GM18498 (cell line): ENCODE measurements around the gene ADTRP.
"Not testable (repeated sequence)": the region's sequence is repeated elsewhere in the genome, so short reads cannot be mapped to it uniquely, and the experiment has no call there.

Experiments
- ATAC-seq: cut with Tn5 transposase; IDR thresholded peaks from one replicate; pipeline ENCODE4 v1.9.1; 2021; ENCODE audit warnings: mild to moderate bottlenecking, moderate library complexity; ENCODE audit not compliant: unreplicated experiment

ADTRP gene

DNA sequence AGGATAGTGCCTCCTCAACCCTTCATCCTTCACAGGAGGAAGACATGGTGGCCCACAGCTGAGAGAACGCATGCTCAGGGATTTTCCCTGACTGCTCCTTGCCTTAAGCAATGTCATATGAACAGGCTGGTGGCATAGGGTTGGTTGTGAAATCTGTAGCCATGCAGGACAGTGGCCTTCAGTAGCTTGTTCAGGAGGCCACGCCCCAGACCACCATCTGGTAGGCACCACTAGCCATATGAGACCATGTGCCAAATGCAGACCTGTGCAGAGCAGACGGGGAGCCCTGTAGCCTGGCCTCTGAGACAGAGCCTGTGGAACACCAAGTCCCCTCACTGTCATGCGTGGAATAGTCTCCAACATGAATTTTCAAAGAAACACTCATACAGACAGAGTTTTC lies 76.5 kb downstream of the ADTRP start:
- no peak for ATAC-seq

DNA sequence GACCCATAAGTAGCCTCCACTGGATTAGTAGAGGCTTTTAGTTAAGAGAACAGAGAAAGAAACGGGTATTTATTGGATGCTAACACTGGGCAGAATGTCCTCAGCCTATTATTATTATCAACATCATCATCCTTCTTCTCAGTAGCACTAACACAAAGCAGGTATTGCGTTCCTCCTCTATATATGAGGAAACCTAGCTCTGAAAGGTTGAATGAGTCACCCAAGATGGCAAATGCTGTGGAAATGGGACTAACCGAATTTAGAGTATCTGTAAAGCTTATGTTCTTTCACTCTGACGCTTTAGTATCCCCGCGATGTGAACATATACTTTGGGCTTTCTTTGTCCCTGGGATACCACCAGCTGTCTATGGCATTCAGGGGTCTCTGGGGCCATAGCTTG lies 77.0 kb downstream of the ADTRP start:
- no peak for ATAC-seq

DNA sequence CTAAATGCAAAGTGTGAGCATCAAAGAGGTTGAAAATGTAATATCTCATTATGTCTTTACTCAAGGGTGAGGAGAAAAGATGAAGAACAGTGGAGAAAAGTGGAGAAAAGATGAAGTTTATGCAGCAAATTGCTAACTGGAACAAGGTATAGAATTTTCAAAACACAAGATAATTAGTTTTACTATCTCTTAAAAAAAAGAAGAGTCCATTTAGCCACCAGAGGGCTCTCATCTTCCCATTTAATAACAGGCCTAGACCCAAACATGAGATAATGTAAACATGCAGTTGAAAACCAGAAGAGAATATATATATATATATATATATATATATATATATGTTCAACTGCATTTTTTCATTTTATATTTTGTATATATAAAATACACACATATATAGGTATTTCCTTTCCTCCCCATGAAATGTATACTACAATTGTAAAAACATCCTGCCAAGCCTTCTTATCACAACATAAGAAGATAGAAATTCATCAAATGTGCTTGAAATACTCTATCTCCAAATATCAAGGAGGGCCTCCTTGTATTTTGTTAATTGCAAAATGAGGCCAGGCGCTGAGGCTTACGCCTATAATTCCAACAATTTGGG lies 78.4 kb downstream of the ADTRP start:
- ATAC-seq, result no peak

DNA sequence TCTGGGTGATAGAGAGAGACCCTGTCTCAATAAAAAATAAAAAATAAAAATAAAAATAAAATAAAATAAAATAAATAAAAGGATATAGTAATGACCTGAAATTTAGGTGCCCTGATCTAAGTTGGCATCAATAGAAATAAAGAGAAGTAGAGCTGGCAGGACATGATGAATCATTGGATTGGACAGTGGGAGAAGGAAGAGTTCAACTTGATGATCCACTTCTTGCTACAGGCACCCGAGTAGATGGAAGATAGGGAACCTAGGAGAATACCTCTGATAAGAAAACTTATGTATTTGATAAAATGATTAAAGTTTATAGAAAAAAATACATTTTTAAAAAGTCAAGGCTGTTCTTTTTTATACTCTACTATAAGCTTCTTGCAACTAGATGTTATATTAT lies 79.0 kb downstream of the ADTRP start:
- ATAC-seq, result no peak

DNA sequence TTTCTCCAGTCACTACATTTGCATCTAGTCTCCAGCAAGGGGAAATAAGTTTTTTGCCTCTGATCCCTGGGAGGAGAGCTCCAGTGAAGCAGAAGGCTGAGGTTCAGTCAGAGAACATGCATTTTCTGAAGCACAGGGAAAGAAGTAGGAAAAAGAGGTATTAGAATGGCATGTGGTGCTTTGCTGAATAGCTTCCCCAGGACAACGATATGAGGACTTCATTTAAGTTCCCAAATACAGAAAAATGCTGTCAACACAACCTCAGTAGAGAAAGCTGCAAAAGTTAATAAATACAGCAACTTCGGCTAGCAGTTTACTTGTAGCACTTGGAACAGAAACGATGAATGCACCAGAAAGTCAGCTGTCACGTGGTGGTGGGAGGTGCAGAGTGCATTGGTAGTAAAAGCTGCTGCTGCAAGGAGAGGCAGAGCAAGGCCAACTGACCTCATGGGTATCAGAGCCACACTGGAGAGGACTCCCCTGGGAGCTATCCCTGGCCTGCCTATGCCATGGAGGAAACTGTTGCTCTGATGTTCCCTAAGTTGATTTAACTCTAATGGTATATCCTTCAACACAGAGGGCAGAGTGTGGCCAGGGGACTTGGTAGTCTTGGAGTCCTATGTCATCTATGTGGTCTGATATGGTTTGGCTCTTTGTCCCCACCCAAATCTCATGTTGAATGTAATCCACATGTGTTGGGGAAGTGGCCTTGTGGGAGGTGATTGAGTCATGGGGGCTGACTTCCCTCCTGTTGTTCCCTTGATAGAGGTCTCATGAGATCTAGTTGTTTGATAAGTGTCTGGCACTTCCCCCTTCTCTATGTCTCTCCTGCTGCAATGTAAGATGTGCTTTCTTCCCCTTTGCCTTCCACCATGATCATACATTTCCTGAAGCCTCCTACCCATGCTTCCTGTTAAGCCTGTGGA lies 85.9 kb downstream of the ADTRP start:
- ATAC-seq, result no peak

DNA sequence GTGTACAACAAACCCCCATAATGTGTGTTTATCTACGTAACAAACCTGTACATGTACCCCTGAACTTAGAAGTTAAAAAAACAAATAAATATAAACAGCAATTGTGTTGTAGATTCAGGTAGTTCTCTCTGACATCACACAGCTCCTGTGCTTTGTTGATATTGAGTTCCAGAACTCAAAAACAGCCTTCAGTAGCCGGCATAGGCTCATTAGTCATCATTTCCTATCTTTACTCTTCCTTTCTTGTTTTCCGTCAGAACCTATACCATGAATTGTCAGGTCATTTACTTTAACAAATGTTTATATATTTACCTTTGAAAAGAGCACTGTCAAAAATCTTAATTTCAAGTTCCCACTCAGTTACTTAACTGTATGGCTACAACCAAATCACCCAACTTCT lies 88.8 kb downstream of the ADTRP start:
- ATAC-seq, result no peak

DNA sequence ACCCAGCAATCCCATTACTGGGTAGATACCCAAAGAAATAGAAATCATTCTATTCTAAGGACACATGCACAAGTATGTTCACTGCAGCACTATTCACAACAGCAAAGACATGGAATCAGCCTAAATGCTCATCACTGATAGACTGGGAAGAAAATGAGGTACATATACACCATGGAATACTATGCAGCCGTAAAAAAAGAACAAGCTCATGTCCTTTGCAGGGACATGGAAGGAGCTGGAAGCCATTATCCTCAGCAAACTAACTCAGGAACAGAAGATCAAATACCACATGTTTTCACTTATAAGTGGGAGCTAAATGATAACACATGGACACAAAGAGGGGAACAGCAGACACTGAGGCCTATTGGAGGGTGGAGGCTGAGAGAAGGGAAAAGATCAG lies 89.2 kb downstream of the ADTRP start:
- ATAC-seq, result not testable (repeated sequence)

DNA sequence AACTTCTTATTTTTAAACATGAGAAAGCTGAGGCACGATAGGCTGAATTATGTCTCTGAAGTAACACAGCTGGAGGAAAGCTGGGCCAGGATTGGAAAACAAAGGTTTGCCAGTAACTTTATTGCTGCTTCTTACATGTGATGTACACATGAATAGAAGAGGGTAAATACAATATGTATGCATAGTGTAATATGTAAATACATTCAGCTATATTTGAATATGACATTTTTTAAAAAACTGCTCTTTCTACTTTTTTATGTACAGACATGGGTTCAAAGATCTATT lies 90.2 kb downstream of the ADTRP start:
- no peak for ATAC-seq

DNA sequence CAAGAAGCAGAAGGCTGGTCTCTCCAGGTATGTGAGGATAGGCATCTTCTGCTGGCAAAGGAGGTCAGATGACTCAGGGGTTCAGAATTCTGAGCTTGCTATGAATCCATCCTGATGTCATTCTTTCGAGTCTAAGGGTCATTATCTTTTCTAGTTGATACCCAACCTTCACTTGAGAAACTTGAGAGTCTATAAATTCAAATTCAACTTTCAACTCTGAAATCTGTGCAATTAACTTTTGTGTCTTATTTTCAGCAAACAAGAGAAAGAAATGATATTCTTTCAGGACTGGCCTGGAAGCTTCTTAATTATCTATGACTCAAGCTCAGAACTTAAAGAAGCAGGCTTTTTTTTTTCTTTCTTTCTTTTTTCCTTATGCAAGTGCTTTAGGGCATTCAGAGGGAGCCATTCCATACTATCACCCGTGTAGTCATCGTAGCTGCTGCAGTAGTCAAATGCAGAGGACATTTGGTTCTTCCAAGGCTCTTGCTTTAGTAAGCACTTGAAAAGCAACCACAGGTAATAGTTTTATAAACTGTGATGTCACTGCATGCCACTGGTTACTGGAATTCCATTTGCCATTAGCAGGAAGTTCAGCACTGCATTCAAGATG lies 93.0 kb downstream of the ADTRP start:
- no peak for ATAC-seq

DNA sequence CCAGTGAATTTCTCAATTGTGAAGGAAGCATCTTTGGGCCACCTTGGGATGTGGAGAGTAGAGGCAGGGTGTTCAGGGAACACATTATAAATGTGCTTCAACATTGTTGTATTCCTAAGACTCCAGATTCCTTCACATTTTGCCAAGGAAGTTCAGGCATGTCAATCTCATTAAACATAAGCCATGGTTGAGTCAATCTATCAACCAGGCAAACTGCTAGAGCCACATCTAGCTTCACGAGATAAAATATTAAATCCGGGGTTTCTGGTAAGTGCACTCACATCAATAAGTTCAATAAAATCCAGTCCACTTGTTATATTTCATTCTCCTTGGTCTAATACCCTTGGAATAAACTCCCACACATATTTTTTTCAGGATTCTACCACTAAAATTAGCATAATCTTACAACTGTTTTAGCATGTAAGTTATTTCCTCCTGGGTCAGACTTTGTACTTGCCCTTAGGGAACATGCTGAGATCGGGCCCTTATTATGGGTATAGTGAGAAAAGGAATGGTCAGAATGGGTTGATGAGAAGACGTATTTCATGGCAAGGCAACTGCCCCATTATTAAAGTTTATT lies 93.6 kb downstream of the ADTRP start:
- ATAC-seq, result no peak

DNA sequence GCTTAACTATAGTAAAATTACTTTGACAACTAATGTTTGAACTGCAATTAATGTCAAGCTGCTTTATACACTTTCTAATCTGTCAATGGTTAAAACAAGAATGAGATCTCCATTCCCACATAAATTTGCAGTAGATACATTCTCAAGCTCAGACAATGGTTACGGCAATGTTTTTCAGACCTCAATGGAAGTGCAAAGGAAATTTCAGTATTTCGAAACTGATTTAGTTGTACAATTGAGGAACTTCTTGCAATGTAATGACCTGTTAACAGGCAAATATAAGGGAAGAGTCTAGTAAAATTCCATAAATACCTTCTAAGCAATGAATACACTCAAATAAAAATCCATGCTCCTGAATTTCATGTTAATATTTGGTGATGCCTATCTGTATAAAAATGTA lies 94.7 kb downstream of the ADTRP start:
- no peak for ATAC-seq

DNA sequence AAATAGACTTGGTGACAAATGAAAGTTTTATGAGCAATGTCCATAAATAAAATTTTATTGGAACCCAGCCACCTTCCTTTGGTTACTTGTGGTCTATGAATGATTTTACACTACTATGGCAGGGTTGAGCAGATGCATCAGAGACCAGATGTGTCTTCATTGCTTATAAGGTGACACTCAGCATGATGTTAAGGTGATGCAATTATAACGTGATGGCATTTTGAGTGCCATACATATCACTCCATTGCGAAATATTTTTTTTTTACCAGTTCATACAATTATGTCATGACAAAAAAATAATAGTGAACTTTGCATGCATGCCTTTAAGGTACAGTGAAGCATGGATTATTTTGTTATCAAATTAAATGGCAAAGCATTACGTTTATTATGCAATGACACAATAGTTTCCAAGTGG lies 96.0 kb downstream of the ADTRP start:
- ATAC-seq, result no peak

DNA sequence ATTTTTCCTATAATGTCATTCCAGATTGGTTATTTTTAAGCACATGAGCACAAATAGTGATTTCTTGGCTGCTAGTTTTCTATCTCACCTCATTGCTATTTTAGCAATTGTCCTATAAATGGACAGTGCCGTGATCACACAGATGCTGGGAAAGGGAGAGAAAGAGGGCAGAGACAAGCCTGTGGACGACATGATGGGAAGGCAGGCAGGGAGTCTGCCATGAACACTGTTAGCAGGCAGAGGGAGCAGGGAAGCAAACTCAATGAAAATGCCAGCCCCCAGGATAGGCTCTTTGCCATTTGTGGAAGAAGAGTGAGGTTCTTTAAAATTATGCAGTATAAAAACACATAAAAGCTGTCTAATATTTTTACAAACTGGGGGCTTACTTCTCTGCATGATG lies 96.8 kb downstream of the ADTRP start:
- ATAC-seq, result no peak

DNA sequence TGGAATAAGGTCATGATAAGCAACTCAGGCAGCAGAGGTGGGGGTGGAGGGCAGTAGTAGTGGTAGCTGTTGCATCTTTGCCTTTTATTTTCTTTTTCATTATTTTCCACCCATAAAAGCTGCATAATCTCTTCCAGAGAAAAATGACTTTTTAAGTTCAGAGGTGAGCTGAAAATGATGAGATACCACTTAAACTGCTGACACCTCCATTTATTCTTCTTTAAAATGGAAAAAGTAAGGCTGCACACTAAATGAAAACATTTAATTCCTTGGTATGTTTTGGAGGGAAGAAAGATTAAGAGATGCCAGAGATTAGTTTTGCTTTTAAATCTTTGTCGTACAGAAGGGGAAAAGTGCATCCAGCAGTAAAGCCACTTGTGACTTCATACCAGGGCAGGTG lies 97.2 kb downstream of the ADTRP start:
- ATAC-seq, result no peak

DNA sequence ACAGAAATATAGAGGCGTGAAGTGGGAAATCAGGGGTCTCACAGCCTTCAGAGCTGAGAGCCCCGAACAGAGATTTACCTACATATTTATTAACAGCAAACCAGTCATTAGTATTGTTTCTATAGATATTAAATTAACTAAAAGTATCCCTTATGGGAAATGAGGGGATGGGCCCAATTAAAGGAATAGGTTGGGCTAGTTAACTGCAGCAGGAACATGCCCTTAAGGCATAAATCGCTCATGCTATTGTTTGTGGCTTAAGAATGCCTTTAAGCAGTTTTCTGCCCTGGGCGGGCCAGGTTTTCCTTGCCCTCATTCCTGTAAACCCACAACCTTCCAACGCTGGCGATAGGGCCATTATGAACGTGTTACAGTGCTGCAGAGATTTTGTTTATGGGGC lies 98.1 kb downstream of the ADTRP start:
- ATAC-seq, result not testable (repeated sequence)

DNA sequence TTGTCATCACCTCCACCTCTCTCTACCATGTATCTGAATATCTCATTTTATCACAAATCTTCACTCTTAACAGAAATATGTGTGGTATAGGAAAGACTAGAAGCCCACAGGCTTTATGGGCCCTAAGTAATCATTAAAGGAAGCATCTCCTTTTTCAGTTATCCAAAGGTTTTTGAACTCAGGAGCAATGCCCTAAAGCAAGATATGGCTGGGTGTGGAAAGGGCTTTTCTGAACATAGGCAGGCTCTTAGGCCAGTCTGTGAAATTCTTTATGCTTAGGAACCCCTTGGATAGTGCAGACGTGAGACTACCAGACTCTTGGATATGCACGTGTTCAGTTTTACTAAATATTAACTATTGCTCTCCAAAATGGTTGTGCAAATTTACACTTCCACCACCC lies 99.5 kb downstream of the ADTRP start:
- no peak for ATAC-seq

DNA sequence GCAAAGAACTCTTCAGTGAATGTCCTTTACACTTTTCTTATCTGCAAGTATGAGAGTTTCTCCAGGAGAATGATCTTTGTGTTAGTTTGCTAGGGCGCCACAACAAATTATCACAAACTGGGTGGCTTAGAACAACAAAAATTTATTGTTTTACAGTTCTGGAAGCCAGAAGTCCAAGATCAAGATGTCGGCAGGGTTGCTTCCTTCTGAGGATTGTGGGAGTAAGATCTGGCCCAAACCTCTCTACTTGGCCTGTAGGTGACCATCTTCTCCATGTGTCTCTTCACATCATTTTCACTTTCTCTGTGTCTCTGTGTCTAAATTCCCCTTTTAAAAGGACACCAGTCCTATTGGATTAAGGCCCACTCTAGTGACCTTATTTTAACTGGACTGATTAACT lies 103.0 kb downstream of the ADTRP start:
- no peak for ATAC-seq

DNA sequence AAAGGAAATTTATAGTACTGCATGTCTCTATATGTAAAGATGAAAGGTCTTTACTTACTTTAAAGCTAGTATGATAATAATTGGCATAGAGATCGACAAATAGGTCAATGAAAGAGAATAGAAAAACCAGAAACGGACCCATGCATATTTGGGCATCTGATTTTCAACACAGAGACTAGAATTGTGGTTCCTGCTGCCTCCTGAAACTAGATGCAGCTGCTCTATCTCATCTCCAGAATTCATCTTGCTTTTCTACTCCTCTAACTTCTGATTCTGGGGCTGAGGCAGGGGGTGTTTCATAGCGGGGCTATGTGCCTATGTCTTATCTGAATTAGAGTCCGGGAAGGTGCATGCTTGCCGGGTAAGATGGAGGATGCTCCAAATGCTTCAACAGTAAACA lies 105.9 kb downstream of the ADTRP start:
- ATAC-seq, result no peak

DNA sequence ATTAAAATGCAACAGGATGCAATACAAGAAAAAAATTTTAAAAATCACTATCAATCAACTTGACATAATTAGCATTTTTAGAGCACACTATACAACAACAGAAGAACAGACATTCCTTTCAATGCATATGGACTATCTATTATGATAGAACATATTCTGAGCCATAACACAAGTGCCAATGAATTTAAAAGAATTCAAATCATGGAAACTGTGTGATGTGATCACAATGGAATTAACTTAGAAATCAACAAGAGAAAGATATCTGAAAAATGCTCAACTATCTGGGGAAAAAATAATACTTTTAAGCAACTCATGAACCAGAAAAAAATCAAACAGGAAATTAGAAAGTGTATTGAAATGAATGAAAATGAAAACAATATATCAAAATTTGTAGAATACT lies 106.3 kb downstream of the ADTRP start:
- no peak for ATAC-seq

DNA sequence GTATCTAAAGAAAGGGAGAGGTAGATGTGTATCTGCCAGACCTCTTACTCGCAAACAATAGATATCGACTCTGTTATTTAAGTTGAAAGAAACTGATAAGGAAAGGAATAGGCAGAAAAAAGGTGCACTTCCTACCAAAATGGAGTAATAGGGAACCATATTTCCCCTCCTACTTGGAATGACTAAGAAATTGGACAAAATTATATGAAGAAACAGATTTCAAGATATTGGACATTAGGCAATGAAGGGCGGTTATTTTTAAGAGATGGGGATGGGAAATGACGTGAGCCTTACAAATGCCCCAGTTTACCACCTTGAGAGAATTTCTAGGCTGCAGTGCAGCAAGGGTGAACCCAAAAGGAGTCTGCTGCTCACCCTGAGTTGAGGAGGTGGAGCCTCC lies 108.9 kb downstream of the ADTRP start:
- no peak for ATAC-seq

DNA sequence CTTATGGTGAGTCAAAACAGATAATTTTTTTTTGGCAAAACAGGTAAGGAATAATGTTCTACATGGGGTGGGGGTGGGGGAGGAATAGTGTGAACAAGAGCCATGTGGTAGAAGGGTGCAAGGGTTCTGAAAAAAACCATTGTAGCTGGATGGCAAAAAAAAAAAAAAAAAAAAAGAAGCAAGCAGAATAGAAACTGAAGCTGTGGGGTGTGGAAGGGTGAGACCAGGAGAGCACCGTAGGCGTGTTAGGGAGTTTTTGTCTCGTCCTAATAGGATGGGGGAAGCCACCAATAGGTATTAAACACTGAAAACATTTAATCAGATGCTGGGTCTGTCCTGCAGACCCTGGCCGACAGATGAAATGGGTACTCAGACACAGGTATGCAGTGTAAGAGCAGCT lies 110.1 kb downstream of the ADTRP start:
- ATAC-seq, result no peak

DNA sequence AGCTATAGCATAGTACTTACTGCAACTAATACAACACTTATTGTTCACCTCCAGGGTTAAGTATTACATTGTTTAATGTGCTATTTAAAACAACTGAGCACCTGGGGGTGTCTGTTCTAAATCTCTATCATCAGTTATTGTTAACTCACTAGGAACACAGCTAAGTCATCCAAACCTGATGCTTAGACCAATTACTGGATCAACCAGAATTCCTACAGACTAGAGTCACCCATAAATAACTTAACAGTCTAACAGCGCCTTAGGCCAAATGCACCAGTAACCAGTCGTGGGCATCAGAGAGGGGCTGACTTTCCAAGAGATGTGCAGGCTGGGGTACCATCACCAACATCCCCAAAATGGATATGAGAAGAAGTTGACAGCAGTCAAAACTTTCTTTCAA lies 110.7 kb downstream of the ADTRP start:
- no peak for ATAC-seq
